Measurements from ENCODE around the gene DGKQ.
"Not testable (repeated sequence)": the region's sequence is repeated elsewhere in the genome, so short reads cannot be mapped to it uniquely, and the experiment has no call there.

Gene DGKQ

GRCh38 chr4:993111-994029 is 20.0 kb upstream of the DGKQ start, which contains the start of gene SLC26A1:
Gene SLC26A1 (minus strand): TSS chr4:993404. CDS start chr4:991703, 1,701 bp downstream.
- DNase-seq, result no peak

GRCh38 chr4:992297-993110 is 19.1 kb upstream of the DGKQ start:
- no peak for DNase-seq

- no peak for DNase-seq
Measured at GRCh38 chr4:991451-992296, 18.3 kb upstream of the DGKQ start.

DNA sequence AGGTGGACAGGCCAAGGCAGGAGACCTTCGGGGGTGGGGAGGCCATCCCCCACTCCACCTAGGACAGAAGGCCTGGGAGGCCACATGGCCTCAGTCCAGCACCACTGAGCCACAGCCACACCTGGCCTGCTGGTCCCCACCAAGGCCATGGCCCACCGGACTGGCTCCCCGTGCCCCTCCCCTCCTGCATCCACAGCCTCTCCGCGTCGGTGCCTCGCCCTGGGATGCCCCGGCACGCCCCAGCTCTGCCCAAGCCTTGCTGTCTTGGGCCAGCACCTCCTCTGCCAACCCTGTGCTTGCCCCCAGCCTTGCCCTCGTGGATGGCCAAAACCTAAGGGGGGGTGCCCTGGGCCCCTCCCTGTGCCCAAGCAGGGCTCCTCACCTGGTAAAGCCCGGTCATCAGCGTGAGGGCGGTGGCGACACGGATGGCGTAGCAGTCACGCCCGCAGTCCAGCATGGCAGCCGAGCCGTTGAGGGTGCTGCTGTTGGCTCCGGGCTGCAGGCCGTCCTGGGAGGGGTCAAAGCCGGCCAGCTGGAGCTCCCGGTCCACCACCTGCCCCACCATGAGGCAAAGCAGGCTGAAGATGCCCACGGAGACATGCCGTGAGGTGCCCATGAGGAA is 17.5 kb upstream of the DGKQ start:
- no peak for DNase-seq

DNA sequence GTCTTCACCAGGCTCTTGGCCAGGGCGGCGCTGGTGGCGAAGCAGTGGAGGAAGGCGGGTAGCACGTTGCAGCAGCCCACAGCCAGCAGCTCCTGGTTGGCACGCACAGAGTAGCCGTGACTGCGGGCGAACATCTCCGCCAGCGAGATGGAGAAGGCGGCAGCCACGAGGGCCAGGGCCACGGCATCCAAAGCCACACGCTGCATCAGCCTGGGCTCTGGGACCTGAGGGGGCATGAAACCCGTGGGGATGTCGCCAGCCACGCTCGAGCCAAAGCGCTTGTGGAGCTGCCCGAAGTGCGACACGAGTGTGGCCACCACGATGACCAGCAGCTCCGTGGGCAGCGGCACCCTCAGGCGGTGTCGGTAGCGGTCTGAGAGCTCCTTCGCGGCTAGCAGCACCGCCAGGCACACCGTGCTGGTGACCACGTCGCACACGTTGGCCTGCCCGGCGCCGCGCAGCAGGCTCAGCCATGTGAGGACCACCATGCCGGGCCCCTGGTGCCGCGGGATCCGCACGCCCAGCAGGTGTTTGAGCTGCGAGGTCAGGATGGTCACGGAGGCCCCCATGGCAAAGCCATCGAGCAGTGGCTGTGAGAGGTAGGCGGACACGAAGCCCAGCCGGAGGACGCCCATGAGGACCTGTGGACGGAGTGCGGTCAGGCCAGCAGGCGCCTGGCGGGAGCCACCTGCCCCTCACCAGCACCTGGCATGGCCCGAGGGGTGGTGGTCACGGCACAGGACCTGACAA is 16.5 kb upstream of the DGKQ start:
- no peak for DNase-seq

GRCh38 chr4:988726-989721 is 15.7 kb upstream of the DGKQ start:
- no peak for DNase-seq

DNA sequence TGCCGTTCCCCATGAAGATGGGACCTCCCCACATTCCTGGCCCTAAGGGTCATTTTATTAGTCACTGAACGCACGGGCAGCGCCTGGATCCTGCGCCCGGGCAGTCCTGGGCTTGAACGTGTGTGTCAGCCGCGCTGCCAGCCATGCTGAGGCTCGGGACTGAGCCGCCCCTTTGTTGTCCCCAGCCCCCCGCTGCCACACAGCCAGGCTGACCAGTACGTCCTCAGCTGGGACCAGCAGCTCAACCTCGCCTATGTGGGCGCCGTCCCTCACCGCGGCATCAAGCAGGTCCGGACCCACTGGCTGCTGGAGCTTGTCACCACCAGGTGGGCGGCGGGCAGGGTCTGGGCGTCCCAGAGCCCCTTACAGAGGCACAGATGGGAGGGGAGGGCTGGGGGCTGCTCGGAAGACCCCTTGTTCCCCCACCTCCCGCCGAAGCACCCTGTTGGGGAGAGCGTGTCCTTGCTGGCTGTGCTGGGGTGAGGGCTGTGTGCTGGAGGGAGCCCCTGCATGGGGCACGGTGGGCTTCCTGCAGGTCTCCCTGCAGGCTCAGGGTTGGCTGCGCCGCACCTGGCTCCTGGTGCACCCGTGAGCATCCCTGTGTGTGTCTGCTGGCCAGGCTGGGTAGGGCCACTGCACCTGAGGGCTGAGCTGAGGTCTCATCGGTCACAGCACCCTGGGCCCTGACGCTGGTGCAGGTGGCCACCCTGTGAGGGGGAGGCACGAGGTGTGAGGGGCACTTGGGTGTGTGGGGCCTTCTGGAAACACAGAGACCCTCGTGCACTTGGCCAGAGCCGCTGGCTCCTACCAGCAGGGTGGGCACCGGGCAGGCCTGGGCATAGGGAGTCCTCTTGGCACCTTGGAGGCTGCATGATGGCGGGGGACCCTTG is 14.5 kb upstream of the DGKQ start:
- no peak for DNase-seq

DNA sequence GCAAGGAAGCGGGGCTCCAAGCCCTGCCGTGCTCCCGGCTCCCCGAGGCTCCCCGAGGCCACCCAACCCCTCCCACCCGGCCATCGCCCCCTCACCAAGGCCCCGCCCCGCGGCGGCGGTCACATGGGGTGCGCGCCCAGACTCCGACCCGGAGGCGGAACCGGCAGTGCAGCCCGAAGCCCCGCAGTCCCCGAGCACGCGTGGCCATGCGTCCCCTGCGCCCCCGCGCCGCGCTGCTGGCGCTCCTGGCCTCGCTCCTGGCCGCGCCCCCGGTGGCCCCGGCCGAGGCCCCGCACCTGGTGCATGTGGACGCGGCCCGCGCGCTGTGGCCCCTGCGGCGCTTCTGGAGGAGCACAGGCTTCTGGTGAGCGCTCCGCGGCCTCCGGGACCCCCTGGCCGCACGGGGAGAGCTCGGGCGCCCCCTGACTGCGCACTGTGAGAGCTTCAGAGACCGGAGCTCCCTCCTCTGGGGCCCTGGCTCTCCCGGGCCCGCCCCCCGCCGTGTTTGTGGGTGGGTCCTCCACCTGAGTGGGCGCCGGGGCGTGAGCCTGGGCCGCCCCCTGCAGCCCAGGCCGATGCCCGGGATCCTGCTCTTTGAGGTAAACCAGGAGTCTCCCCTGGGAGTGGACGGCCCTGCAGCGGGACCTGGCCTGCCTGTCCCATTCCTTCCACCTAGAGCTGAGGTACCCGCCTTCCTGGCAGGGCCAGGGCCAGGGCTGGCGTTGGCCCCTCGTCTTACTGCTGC is 13.7 kb upstream of the DGKQ start, which contains the start of gene IDUA:
Gene IDUA (plus strand): TSS at position 166 of the 745 bp plus-strand sequence. CDS start 41 bp downstream, at position 207.
- DNase-seq, result no peak

DNA sequence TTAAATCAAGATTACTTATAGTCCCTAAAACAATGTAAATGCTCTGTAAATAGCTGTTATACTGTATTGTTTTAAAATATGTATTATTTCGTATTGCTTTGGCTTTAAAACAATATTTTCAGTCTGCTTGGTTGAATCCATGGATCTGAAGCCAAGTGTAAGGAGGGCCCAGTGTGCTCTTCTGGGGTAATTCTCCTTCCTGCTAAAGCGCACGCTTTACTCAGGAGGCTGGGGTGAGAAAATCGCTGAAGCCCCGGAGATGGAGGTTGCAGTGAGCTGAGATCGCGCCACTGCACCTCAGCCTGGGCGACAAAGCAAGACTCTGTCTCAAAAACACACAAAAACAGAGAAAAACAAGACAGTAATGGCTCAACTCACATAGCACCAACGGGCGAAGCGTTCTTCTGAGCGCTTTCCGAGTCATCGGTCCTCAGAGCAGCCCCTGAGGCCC is 13.1 kb upstream of the DGKQ start:
- no peak for DNase-seq

DNA sequence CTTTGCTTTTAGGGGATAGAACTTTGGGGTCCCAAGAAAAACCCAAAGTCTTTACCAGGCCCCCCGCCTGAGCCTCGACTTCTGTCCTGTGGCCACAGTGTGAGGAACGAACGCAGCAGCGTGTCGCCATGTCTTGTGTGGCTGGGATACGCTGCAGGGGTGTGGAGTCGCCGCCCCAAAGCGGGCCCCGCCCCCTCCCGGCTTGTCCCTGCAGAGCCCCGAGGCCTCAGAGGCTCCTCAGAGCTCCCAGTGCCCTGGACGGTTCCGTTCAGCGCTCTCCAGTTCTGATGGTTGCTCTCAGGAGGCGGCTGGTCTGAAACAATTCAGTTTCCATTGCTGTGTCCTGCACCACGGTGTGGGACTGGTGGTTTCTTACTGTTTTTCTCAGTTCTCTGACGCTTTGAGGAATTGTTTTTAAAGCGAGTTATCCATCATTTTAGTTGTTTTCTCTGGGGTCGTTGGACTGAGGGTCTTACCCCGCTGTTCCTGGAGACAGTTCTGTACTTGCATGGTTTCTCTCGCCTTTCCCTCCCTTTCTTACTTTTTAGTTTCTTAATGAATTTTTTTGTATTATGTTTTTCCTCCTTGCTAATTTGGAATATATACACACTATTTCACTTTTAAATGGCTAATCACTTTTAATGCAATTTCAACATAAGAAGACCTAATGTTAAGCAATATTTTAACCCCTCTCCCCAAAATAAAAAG is 11.9 kb upstream of the DGKQ start:
- DNase-seq, result no peak

- DNase-seq, result no peak
Measured at GRCh38 chr4:984336-985054, 11.1 kb upstream of the DGKQ start.

GRCh38 chr4:982814-983213 is 9.4 kb upstream of the DGKQ start:
- DNase-seq, result no peak

DNA sequence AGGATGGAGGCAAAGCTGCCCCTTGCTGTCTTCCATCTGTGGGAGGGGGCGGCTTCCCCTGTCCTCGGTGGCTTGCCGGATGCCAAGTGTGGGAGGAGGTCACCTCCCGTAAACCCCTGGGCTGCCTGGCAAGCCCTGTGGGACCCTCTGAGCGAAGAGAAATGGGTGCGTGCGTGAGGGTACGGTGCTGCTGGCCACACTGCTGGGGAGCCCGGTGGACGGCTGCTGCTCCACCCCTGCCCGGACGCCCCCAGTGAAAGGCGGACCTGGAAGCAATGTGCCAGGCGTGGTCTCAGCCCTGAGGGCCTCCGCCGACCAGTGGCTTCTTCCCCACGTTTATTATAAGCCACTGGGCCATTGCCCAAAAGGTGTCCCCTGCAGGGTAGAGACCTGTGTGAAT is 8.9 kb upstream of the DGKQ start:
- DNase-seq, result no peak

DNA sequence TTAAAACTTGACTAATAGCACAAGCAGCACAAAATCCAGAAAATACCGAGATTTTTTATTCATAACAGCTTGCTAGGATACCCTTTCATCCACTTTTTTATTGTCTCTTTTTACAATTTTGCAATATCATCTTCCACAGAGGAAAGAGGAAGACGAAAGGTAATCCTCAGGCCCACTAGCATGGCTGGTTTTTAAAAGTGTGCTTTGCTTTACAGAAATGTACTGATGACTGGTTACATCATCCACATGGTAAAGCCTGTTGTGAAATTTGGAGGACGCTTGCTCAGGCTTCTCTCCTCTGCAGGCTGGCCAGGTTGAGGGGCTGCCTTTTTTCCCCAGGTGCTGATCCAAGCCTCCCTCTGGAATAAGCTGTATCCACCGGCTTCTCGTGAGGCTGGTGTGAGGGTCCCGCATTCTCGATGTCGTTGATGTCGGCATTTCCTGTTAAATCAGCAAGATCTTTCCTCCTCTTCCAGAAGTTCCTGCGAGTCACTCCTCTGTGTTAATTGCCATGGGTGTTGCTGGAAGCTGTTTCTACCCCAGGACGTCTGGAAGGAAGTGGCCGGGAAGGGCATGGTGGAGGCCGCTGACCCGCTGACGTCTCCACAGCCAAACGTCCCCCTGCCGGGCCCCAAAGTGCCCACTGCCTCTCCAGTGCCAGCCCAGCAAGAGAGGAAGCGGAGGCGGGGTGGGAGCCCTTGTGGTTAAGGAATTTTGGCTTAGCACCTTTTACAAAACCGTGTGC is 5.8 kb upstream of the DGKQ start:
- DNase-seq, result no peak

GRCh38 chr4:976016-976415 is 2.6 kb upstream of the DGKQ start:
- DNase-seq, result not testable (repeated sequence)

- no peak for DNase-seq
Measured at GRCh38 chr4:974668-975067, 1.3 kb upstream of the DGKQ start.

All from NCI-H187 (cell line).